Pancreas (tissue), 10 donors: ENCODE results near the gene CSNK1E. TPM values are rescaled to one million over a fixed set of nuclear protein-coding genes. Genes with fewer than 3 reads are reported as not detected.

Source experiments
- ATAC-seq, 4 donors: fragments of 200-7000 bp; cut with Tn5 transposase; one replicate each; pipeline versions ENCODE4 v1.8.0 to v1.9.1; 2020; ENCODE audit warnings: mild to moderate bottlenecking in 4 of 4, moderate library complexity in 4 of 4
- DNase-seq, 6 donors: peaks; one replicate each; pipeline ENCODE4 v3.0.0-alpha.2; 2020
- FAIRE-seq: peaks from 2 replicates; lab custom pipeline; 2012; peaks lifted over from hg19 to GRCh38; lab: Jason Lieb, UNC
- H3K27ac ChIP-seq, 4 donors: fragments of 200-600 bp; sonication (generic); 1 replicate in 3 of 4; 2 replicates in 1 of 4; pipeline versions ENCODE4 v1.5.0 to v1.8.0; 2020
- H3K27me3 ChIP-seq, 4 donors: fragments of 200-600 bp; one replicate each; pipeline ENCODE4 v1.8.0; 2021
- H3K36me3 ChIP-seq, 3 donors: fragments of 200-600 bp; sonication (generic) in 1 of 3; one replicate each; pipeline versions ENCODE4 v1.5.0 to v1.8.0; 2020 to 2021
- H3K4me1 ChIP-seq, 3 donors: fragments of 200-600 bp; one replicate each; pipeline ENCODE4 v1.8.0; 2021
- H3K4me3 ChIP-seq, 4 donors: fragments of 200-600 bp; sonication (generic) in 2 of 4; one replicate each; pipeline versions ENCODE4 v1.5.0 to v1.8.0; 2020 to 2021
- H3K9me3 ChIP-seq, 4 donors: fragments of 200-600 bp; one replicate each; pipeline ENCODE4 v1.8.0; 2021
- WGBS, 2 donors: extraction: QIAGEN DNeasy Blood & Tissue Kit; methylation state at CpG; one replicate each; pipeline ENCODE4 v1.1.7; 2013; 5-methylcytosine and 5-hydroxymethylcytosine counted together
- intact Hi-C, 3 donors: fragments of 100-400 bp; cut with DNase I; formaldehyde crosslinking; loops; one replicate each; pipeline versions ENCODE4 v1.11.1 to v1.14.2; 2022
- polyA plus RNA-seq, 2 donors: library from polyadenylated mRNA; stranded (reverse); fragments of 200-250 nt; gene quantifications; one replicate each; pipeline ENCODE4 v1.2.3, GENCODE V29; 2013
- total RNA-seq, 6 donors: library from RNA; stranded (reverse); fragmentation: NEBNext Ultra II Directional in 4 of 6; extraction: Animal tissue kit (Norgen Biotek cat#: 25700) in 4 of 6; gene quantifications; one replicate each; pipeline versions ENCODE4 v1.2.1 to v1.2.4, GENCODE V29; 2021 to 2023
- TF ChIP-seq, protein P1 (sequence below), 4 donors: fragments of 200-600 bp; sonication (generic) in 3 of 4; IDR thresholded peaks; one replicate each; pipeline versions ENCODE4 v1.5.0 to v1.8.0; 2021; ENCODE audit warnings: antibody characterized with exemption in 4 of 4
- donor health status: healthy with polysubstance abuse.
- donor health status: DM: no; HTN: no; CAD: no; lungs with moderate emphysema.
- donor health status: DM: no; HTN: no; CAD: no.
- donor health status: control.
- donor health status: control.
- donor health status: Bipolar disorder and iron deficiency.
- donor health status: DM: yes; HTN: yes; CAD: no.
- donor health status: DM: no; HTN: no; CAD: no.
- donor health status: DM: no; HTN: no; CAD: no.
- donor health status: DM: yes; HTN: yes; CAD: no.

Gene CSNK1E
- total and polyA plus RNA-seq, 8 donors = 52.7 to 115 (median 61.7) TPM

DNA sequence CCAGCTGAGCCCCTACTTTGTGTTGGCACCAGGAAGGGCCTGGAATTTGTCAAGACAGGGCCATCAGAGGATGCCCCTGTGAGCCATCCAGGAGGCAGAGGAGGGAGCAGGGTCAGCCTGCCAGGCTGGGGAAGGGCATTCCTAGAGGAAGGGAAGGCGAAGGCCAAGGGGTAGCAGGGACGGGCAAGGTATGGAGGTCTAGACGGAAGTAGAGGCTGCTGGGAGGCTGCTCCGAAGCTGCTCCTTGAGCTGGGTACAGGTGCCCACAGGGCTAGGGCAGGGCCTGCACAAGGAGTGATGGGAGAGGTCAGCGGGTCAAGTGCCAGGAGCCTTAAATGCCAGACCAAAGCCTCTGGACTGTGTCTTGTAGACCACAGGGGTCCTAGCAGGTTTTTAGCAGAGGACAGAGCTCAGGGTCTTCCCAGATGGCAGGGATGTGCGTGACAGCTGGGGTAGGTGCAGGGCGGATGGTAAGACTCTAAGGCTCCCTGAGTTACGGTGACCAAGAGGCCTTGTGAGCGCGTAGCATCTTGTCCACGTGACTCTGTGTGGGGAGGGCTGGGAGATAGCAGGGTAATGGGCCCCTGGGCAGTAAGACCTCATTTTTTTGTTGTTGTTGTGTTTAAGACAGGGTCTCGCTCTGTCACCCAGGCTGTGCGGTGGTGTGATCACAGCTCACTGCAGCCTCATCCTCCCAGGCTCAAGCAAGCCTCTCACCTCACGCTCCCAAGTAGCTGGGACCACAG lies 31.7 kb upstream of the CSNK1E start:
- intact Hi-C loops = loop anchor here in 1 of 3 donors (5.0 kb wide), 1 partner anchor 297 kb away; no protein-coding TSS in a partner anchor
- no peaks in the 10 kb centered on the region for H3K4me1 ChIP-seq
- H3K4me3 ChIP-seq = no peak overlapping the region
- FAIRE-seq = no peak
- ATAC-seq = no peak
- no peaks in the 10 kb centered on the region for H3K9me3 ChIP-seq
- WGBS, 2 donors = 73 to 78% methylated on average over 14 of the region's 14 CpGs
- no peaks in the 10 kb centered on the region for H3K36me3 ChIP-seq
- H3K27ac ChIP-seq = no peak overlapping the region
- no peaks in the 10 kb centered on the region for H3K27me3 ChIP-seq
- DNase-seq = peak in 3 of 6 donors; percentile 11 to 33 (median 30)
- TF ChIP-seq, protein P1, sequence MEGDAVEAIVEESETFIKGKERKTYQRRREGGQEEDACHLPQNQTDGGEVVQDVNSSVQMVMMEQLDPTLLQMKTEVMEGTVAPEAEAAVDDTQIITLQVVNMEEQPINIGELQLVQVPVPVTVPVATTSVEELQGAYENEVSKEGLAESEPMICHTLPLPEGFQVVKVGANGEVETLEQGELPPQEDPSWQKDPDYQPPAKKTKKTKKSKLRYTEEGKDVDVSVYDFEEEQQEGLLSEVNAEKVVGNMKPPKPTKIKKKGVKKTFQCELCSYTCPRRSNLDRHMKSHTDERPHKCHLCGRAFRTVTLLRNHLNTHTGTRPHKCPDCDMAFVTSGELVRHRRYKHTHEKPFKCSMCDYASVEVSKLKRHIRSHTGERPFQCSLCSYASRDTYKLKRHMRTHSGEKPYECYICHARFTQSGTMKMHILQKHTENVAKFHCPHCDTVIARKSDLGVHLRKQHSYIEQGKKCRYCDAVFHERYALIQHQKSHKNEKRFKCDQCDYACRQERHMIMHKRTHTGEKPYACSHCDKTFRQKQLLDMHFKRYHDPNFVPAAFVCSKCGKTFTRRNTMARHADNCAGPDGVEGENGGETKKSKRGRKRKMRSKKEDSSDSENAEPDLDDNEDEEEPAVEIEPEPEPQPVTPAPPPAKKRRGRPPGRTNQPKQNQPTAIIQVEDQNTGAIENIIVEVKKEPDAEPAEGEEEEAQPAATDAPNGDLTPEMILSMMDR (IDR thresholded peaks at IDR 0.05) = no peak

DNA sequence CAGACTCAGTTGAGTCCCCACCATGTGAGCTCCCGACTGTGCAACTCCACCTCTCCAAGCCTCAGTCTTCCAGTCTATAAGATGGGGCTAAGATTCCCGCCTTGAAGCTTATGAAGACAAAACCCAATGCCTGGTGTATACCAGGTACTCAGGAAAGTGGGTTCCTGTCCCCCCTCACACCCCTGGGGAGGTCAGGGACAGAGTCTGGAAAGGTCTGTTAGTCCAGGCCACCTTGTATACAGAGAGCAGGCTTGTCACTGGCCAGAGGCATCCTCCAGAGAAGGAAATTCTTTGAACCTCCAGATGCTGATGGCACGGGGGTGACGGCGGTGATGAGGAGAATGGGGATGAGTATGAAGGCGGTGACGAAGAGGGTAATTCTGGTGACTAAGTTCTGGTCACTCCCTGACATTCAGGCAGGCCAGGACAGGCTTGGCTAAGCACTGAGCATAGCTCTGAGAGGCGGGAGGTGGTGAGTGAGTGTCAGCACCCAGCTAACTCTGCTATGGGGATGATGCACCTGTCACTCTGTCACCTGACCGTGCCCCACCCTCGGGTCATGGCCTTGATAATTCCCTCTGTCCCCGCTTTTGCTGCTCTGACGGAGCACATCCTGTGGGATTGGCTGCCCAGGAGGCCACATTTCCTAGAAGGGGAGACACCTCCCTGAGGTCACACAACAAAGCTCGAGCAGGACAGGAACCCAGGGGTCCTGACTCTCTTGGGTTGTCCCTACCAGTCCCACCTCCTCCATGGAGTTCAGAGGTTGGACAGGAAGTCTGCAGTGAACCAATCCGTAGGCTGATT lies 30.9 kb upstream of the CSNK1E start:
- intact Hi-C loops = loop anchor here in 1 of 3 donors (5.0 kb wide), 1 partner anchor 296 kb away; no protein-coding TSS in a partner anchor
- TF ChIP-seq, protein P1 (IDR thresholded peaks at IDR 0.05) = no peak
- H3K9me3 ChIP-seq = no peaks in the 10 kb centered on the region
- no peak for FAIRE-seq
- no peak for ATAC-seq
- H3K4me1 ChIP-seq = no peaks in the 10 kb centered on the region
- H3K27ac ChIP-seq = no peak overlapping the region
- H3K36me3 ChIP-seq = no peaks in the 10 kb centered on the region
- WGBS, 2 donors = 55 to 58% methylated on average over 14 of the region's 14 CpGs
- no peaks in the 10 kb centered on the region for H3K27me3 ChIP-seq
- DNase-seq = peak in 3 of 6 donors; percentile 9 to 47 (median 20)
- no peak overlapping the region for H3K4me3 ChIP-seq

DNA sequence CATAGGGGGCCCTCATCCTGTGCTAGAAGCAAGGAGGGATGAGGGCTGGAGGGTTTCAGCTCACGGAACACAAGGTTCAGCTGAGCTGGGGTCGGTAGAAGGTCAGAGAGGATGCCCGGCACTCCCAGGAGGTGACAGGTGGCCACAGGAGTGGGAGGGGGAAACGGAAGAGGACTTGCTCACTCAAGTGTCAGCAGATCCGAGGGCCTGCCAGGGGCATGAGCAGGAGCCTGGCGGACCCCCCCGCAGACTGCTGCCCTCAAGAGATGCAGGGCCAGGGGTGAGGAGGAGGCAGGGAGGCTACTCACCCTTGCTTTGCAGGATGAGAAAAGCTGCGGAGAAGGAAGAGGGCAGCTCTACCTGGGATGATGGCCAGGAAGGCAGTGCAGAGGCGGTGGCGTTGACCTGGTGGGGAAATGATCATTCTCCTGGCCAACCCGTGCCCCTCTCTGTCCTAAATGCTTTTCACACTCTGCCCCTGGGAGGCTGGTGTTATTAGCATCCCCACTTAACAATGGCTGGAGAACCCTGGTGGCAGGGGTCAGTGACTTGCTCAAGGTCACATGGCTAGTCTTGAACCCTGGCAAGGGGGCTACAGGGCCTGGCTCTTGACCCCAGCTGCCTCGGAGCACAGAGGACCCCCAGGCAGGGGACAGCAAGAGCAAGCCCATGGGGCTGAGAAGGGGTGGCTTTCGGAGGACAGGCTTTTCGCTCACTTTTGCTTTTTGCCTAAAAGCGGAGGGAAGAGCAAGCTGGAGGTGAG lies 30.1 kb upstream of the CSNK1E start:
- H3K36me3 ChIP-seq = no peaks in the 10 kb centered on the region
- ATAC-seq = peak in 1 of 4 donors; percentile 18
- intact Hi-C loops = loop anchor here in 1 of 3 donors (5.0 kb wide), 1 partner anchor 295 kb away; no protein-coding TSS in a partner anchor
- TF ChIP-seq, protein P1 (IDR thresholded peaks at IDR 0.05) = no peak
- no peaks in the 10 kb centered on the region for H3K9me3 ChIP-seq
- FAIRE-seq = no peak
- H3K4me3 ChIP-seq = no peak overlapping the region
- H3K27me3 ChIP-seq = no peaks in the 10 kb centered on the region
- H3K4me1 ChIP-seq = no peaks in the 10 kb centered on the region
- H3K27ac ChIP-seq = no peak overlapping the region
- peak in 3 of 6 donors; percentile 10 to 57 (median 48) for DNase-seq
- WGBS, 2 donors = 49 to 51% methylated on average over 15 of the region's 15 CpGs

DNA sequence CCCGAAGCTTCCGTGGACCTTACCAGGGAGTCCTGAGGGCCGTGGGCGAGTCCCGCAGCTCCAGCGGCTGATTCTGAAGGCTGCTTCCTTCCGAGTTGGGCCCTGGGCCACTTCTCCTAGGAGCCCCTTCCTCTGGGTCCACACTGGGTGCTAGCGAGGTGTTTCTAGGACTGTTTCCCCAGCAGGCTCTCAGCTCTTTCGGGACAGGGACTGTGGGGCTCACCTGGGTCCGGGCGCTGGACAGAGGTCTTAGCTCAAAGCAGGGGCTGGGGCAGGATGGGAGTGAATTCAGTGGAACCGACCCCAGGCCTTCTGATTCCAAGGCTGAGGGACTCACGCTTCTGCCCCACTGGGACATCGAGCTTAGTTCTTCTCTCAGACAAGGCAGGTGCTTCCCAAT lies 29.3 kb upstream of the CSNK1E start:
- FAIRE-seq (no peak), ATAC-seq (no peak), DNase-seq (peak in 3 of 6 donors; percentile 6 to 45 (median 31))
- no peak overlapping the region for H3K4me3 ChIP-seq
- no peak overlapping the region for H3K27ac ChIP-seq
- intact Hi-C loops = loop anchor here in 1 of 3 donors (5.0 kb wide), 1 partner anchor 294 kb away; no protein-coding TSS in a partner anchor
- H3K4me1 ChIP-seq = no peaks in the 10 kb centered on the region
- no peaks in the 10 kb centered on the region for H3K36me3 ChIP-seq
- TF ChIP-seq, protein P1 (IDR thresholded peaks at IDR 0.05) = no peak
- H3K27me3 ChIP-seq = no peaks in the 10 kb centered on the region
- H3K9me3 ChIP-seq = no peaks in the 10 kb centered on the region
- 77 to 79% methylated on average over 14 of the region's 14 CpGs for WGBS, 2 donors
